ENCODE measurements around the gene SF3B2. TPM values are rescaled to one million over a fixed set of nuclear protein-coding genes. Genes with fewer than 3 reads are reported as not detected.

SF3B2 gene
- total RNA-seq, 1 experiment from 2014 or later = 237 TPM

DNA sequence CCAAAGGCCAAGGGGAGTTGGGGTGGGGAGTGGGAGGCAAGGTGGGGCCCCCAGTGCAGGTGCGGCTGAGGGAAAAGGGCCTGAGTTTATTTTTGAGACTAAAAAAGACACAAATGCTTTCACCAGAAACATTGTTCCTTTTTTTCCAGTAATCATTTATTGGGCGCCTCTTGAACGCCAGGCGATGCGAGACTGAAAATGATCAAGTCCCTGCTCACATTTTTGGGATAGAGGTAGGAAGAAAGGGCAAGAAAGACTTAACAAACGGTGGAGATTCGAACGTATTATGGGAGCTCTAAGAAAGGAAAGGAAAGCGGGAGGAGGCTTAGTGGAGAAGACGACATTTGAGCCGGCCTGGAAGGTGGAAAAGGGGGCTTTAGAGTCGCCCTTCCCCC lies 796 bp upstream of the SF3B2 start:
- no CpG with 5 or more reads among the region's 12 CpGs for WGBS (ENCODE audit: extremely low coverage, insufficient read length, low lambda C conversion rate)
- peak overlapping the region; percentile 95 to 99 for H3K4me3 Mint-ChIP-seq
- TF ChIP-seq, protein P1, sequence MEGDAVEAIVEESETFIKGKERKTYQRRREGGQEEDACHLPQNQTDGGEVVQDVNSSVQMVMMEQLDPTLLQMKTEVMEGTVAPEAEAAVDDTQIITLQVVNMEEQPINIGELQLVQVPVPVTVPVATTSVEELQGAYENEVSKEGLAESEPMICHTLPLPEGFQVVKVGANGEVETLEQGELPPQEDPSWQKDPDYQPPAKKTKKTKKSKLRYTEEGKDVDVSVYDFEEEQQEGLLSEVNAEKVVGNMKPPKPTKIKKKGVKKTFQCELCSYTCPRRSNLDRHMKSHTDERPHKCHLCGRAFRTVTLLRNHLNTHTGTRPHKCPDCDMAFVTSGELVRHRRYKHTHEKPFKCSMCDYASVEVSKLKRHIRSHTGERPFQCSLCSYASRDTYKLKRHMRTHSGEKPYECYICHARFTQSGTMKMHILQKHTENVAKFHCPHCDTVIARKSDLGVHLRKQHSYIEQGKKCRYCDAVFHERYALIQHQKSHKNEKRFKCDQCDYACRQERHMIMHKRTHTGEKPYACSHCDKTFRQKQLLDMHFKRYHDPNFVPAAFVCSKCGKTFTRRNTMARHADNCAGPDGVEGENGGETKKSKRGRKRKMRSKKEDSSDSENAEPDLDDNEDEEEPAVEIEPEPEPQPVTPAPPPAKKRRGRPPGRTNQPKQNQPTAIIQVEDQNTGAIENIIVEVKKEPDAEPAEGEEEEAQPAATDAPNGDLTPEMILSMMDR (conservative IDR thresholded peaks at IDR 0.05) = no peak

More for the DNA sequence above, 796 bp upstream of the SF3B2 start:
- Mint-ChIP-seq H3K9me3 (no peaks in the 10 kb centered on the region), H3K36me3 (ENCODE audit: insufficient read depth in 1 of 3, low read depth in 3 of 3) (peaks cover 22 to 36% (median 35%) of the 10 kb centered on the region in 3 experiments), H3K27ac (peak overlapping the region; percentile 34 to 97 (median 93); a peak in 6 of 7 replicates), H3K27me3 (ENCODE audit: low read depth) (no peaks in the 10 kb centered on the region; the same call in 1 of the 2 replicates), H3K4me1 (peaks cover 27 to 38% of the 10 kb centered on the region in 2 experiments)
- no peak overlapping the region for H2BK120ac ChIP-seq (ENCODE audit: low read depth, low read length, poor library complexity, severe bottlenecking)
- H3K27me3 ChIP-seq (ENCODE audit: insufficient read depth, low read length) = no peaks in the 10 kb centered on the region
- no peak overlapping the region for H4K8ac ChIP-seq (replicated peaks; ENCODE audit: insufficient read length, low read depth, low read length)
- peaks cover 12% of the 10 kb centered on the region; the same call in 1 of the 2 replicates for H3K79me2 ChIP-seq (ENCODE audit: insufficient read depth, low read length)
- no peak overlapping the region for H2AK5ac ChIP-seq (ENCODE audit: insufficient read length, low read length)
- H3K4me2 ChIP-seq (ENCODE audit: insufficient read depth, insufficient read length, low read length) = peak overlapping the region; percentile 44
- H4K5ac ChIP-seq (ENCODE audit: insufficient read length, low read depth, low read length) = no peak overlapping the region
- no peak overlapping the region for H2BK12ac ChIP-seq (ENCODE audit: insufficient read length, low read depth, low read length)
- DNase-seq = no peak
- H3K9ac ChIP-seq (ENCODE audit: extremely low read depth, insufficient read length, low read length) = peak overlapping the region; percentile 40
- H2BK5ac ChIP-seq (ENCODE audit: insufficient read length, low read length) = no peak overlapping the region
- peaks cover 15% of the 10 kb centered on the region for H3K23me2 ChIP-seq (ENCODE audit: insufficient read length, low read depth, low read length, poor library complexity, severe bottlenecking)
- no peaks in the 10 kb centered on the region for H3K9me3 ChIP-seq (ENCODE audit: control insufficient read depth, low read depth, low read length)
- H3K18ac ChIP-seq (ENCODE audit: insufficient read length, low read depth, low read length) = no peak overlapping the region
- H4K91ac ChIP-seq (ENCODE audit: insufficient read length, low read depth, low read length) = no peak overlapping the region
- no peak overlapping the region for H2BK20ac ChIP-seq (ENCODE audit: low read depth, low read length, poor library complexity, severe bottlenecking)
- H2AFZ ChIP-seq (ENCODE audit: low read length) = no peak overlapping the region
- H3K14ac ChIP-seq (ENCODE audit: insufficient read depth, low read length) = no peak overlapping the region; the same call in 1 of the 2 replicates
- peaks cover 3% of the 10 kb centered on the region for H4K20me1 ChIP-seq (ENCODE audit: control insufficient read depth, insufficient read depth, insufficient read length)
- H3K79me1 ChIP-seq (ENCODE audit: insufficient read depth, low read depth, low read length, poor library complexity, severe bottlenecking) = peaks cover 9% of the 10 kb centered on the region
- H3K4ac ChIP-seq (ENCODE audit: low read depth, low read length) = no peak overlapping the region
- H3K27ac ChIP-seq (ENCODE audit: insufficient read length, low read depth, low read length) = no peak overlapping the region
- peaks cover 6% of the 10 kb centered on the region; the same call in 1 of the 2 replicates for H3K4me1 ChIP-seq (ENCODE audit: insufficient read depth, low read length)
- H3K23ac ChIP-seq (ENCODE audit: insufficient read length, low read depth, low read length) = no peak overlapping the region
- H3K56ac ChIP-seq (ENCODE audit: insufficient read length, low read depth, low read length) = no peak overlapping the region
- H2BK15ac ChIP-seq (ENCODE audit: low read depth, low read length) = no peak overlapping the region
- H3T11ph ChIP-seq (ENCODE audit: low read length) = no peak overlapping the region
